Pancreas (tissue), 10 donors: ENCODE results near the gene CCSER2. TPM values are rescaled to one million over a fixed set of nuclear protein-coding genes. Genes with fewer than 3 reads are reported as not detected.
"Not testable (repeated sequence)": the region's sequence is repeated elsewhere in the genome, so short reads cannot be mapped to it uniquely, and the experiment has no call there.

ENCODE experiments used
- ATAC-seq, 4 donors: fragments of 200-7000 bp; cut with Tn5 transposase; one replicate each; pipeline versions ENCODE4 v1.8.0 to v1.9.1; 2020; ENCODE audit warnings: mild to moderate bottlenecking in 4 of 4, moderate library complexity in 4 of 4
- DNase-seq, 6 donors: peaks; one replicate each; pipeline ENCODE4 v3.0.0-alpha.2; 2020
- FAIRE-seq: peaks from 2 replicates; lab custom pipeline; 2012; peaks lifted over from hg19 to GRCh38; lab: Jason Lieb, UNC
- H3K27ac ChIP-seq, 4 donors: fragments of 200-600 bp; sonication (generic); 1 replicate in 3 of 4; 2 replicates in 1 of 4; pipeline versions ENCODE4 v1.5.0 to v1.8.0; 2020
- H3K27me3 ChIP-seq, 4 donors: fragments of 200-600 bp; one replicate each; pipeline ENCODE4 v1.8.0; 2021
- H3K36me3 ChIP-seq, 3 donors: fragments of 200-600 bp; sonication (generic) in 1 of 3; one replicate each; pipeline versions ENCODE4 v1.5.0 to v1.8.0; 2020 to 2021
- H3K4me1 ChIP-seq, 3 donors: fragments of 200-600 bp; one replicate each; pipeline ENCODE4 v1.8.0; 2021
- H3K4me3 ChIP-seq, 4 donors: fragments of 200-600 bp; sonication (generic) in 2 of 4; one replicate each; pipeline versions ENCODE4 v1.5.0 to v1.8.0; 2020 to 2021
- H3K9me3 ChIP-seq, 4 donors: fragments of 200-600 bp; one replicate each; pipeline ENCODE4 v1.8.0; 2021
- WGBS, 2 donors: extraction: QIAGEN DNeasy Blood & Tissue Kit; methylation state at CpG; one replicate each; pipeline ENCODE4 v1.1.7; 2013; 5-methylcytosine and 5-hydroxymethylcytosine counted together
- intact Hi-C, 3 donors: fragments of 100-400 bp; cut with DNase I; formaldehyde crosslinking; loops; one replicate each; pipeline versions ENCODE4 v1.11.1 to v1.14.2; 2022
- polyA plus RNA-seq, 2 donors: library from polyadenylated mRNA; stranded (reverse); fragments of 200-250 nt; gene quantifications; one replicate each; pipeline ENCODE4 v1.2.3, GENCODE V29; 2013
- total RNA-seq, 6 donors: library from RNA; stranded (reverse); fragmentation: NEBNext Ultra II Directional in 4 of 6; extraction: Animal tissue kit (Norgen Biotek cat#: 25700) in 4 of 6; gene quantifications; one replicate each; pipeline versions ENCODE4 v1.2.1 to v1.2.4, GENCODE V29; 2021 to 2023
- TF ChIP-seq, protein P1 (sequence below), 4 donors: fragments of 200-600 bp; sonication (generic) in 3 of 4; IDR thresholded peaks; one replicate each; pipeline versions ENCODE4 v1.5.0 to v1.8.0; 2021; ENCODE audit warnings: antibody characterized with exemption in 4 of 4
- donor health status: healthy with polysubstance abuse.
- donor health status: DM: no; HTN: no; CAD: no; lungs with moderate emphysema.
- donor health status: DM: no; HTN: no; CAD: no.
- donor health status: control.
- donor health status: control.
- donor health status: Bipolar disorder and iron deficiency.
- donor health status: DM: yes; HTN: yes; CAD: no.
- donor health status: DM: no; HTN: no; CAD: no.
- donor health status: DM: no; HTN: no; CAD: no.
- donor health status: DM: yes; HTN: yes; CAD: no.

CCSER2 gene, protein sequence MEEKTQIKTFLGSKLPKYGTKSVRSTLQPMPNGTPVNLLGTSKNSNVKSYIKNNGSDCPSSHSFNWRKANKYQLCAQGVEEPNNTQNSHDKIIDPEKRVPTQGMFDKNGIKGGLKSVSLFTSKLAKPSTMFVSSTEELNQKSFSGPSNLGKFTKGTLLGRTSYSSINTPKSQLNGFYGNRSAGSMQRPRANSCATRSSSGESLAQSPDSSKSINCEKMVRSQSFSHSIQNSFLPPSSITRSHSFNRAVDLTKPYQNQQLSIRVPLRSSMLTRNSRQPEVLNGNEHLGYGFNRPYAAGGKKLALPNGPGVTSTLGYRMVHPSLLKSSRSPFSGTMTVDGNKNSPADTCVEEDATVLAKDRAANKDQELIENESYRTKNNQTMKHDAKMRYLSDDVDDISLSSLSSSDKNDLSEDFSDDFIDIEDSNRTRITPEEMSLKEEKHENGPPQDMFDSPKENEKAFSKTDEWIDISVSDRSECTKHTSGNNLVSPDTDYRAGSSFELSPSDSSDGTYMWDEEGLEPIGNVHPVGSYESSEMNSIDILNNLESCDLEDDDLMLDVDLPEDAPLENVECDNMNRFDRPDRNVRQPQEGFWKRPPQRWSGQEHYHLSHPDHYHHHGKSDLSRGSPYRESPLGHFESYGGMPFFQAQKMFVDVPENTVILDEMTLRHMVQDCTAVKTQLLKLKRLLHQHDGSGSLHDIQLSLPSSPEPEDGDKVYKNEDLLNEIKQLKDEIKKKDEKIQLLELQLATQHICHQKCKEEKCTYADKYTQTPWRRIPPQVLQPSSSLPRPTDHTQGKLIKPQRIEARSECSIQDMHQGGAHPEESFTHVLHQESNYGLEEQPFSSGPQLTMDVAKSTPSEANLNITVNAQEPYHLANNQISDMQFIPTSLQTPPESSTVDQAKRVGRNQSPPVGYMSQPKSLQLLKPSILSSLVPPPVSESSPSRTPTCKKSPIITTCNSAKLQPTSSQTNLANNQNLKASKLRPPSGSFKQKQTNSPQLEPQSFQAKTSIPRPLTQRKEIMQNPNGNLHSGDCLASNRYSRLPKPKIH
- total RNA-seq, result 10 to 100 TPM; 17.5 to 25.6 (median 22.5) TPM
- polyA plus RNA-seq, result 1 to 10 TPM; 3.5 to 6.0 TPM

GRCh38 chr10:84328418-84329195 lies at the start of gene CCSER2:
TSS of gene CCSER2 (plus strand) at chr10:84328589. CDS start at chr10:84371053, 42,464 bp downstream.
- H3K27me3 ChIP-seq, result no peaks in the 10 kb centered on the region
- H3K27ac ChIP-seq, result peak within 1 kb of the TSS; percentile 81 to 94 (median 88)
- H3K4me1 ChIP-seq, result peaks cover 0 to 9% (median 4%) of the 10 kb centered on the region in 3 donors
- ATAC-seq (peak; percentile 94 to 99 (median 98)), DNase-seq (peak in 5 of 6 donors; percentile 99 to 100 (median 99)), FAIRE-seq (no peak)
- TF ChIP-seq, protein P1, sequence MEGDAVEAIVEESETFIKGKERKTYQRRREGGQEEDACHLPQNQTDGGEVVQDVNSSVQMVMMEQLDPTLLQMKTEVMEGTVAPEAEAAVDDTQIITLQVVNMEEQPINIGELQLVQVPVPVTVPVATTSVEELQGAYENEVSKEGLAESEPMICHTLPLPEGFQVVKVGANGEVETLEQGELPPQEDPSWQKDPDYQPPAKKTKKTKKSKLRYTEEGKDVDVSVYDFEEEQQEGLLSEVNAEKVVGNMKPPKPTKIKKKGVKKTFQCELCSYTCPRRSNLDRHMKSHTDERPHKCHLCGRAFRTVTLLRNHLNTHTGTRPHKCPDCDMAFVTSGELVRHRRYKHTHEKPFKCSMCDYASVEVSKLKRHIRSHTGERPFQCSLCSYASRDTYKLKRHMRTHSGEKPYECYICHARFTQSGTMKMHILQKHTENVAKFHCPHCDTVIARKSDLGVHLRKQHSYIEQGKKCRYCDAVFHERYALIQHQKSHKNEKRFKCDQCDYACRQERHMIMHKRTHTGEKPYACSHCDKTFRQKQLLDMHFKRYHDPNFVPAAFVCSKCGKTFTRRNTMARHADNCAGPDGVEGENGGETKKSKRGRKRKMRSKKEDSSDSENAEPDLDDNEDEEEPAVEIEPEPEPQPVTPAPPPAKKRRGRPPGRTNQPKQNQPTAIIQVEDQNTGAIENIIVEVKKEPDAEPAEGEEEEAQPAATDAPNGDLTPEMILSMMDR (IDR thresholded peaks at IDR 0.05), result no peak
- H3K9me3 ChIP-seq, result no peaks in the 10 kb centered on the region
- no peaks in the 10 kb centered on the region for H3K36me3 ChIP-seq
- 0 to 1% methylated on average over 78 to 104 of the region's 104 CpGs for WGBS, 2 donors
- intact Hi-C loops, result no loop called here
- peak within 1 kb of the TSS; percentile 64 to 91 (median 88) for H3K4me3 ChIP-seq

DNA sequence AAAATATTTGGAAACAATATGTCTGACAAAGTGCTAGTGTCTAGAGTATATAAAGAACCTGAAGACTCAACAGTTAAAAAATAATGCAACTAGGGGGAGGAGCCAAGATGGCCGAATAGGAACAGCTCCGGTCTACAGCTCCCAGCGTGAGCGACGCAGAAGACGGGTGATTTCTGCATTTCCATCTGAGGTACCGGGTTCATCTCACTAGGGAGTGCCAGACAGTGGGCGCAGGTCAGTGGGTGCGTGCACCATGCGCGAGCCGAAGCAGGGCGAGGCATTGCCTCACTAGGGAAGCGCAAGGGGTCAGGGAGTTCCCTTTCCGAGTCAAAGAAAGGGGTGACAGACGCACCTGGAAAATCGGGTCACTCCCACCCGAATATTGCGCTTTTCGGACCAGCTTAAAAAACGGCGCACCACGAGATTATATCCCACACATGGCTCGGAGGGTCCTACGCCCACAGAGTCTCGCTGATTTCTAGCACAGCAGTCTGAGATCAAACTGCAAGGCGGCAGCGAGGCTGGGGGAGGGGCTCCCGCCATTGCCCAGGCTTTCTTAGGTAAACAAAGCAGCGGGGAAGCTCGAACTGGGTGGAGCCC lies 48.4 kb upstream of the CCSER2 start:
- intact Hi-C loops, H3K9me3 ChIP-seq, H3K4me1 ChIP-seq, H3K27ac ChIP-seq, FAIRE-seq, H3K36me3 ChIP-seq, ATAC-seq, H3K4me3 ChIP-seq, DNase-seq, H3K27me3 ChIP-seq: not testable (repeated sequence)
- 69 to 71% methylated on average over 24 to 30 of the region's 31 CpGs for WGBS, 2 donors

GRCh38 chr10:84286695-84287094 lies 41.7 kb upstream of the CCSER2 start:
- no peak overlapping the region for H3K27ac ChIP-seq
- no peak for ATAC-seq
- TF ChIP-seq, protein P1 (IDR thresholded peaks at IDR 0.05), result no peak
- DNase-seq, result no peak
- no peak for FAIRE-seq
- intact Hi-C loops, result no loop called here
- H3K4me3 ChIP-seq, result no peak overlapping the region
- no peaks in the 10 kb centered on the region for H3K36me3 ChIP-seq
- H3K4me1 ChIP-seq, result peaks cover 0 to 5% (median 0%) of the 10 kb centered on the region in 3 donors
- H3K9me3 ChIP-seq, result no peaks in the 10 kb centered on the region
- no peaks in the 10 kb centered on the region for H3K27me3 ChIP-seq

- 42 to 45% methylated on average over 1 of the region's 1 CpG for WGBS, 2 donors
- intact Hi-C loops, result no loop called here
- TF ChIP-seq, protein P1 (IDR thresholded peaks at IDR 0.05), result no peak
Measured at GRCh38 chr10:84288151-84288550, 40.2 kb upstream of the CCSER2 start.

More at GRCh38 chr10:84288151-84288550, 40.2 kb upstream of the CCSER2 start:
- Histone ChIP-seq H3K4me3 (no peak overlapping the region), H3K36me3 (no peaks in the 10 kb centered on the region), H3K9me3 (no peaks in the 10 kb centered on the region), H3K4me1 (peaks cover 0 to 5% (median 0%) of the 10 kb centered on the region in 3 donors), H3K27ac (no peak overlapping the region), H3K27me3 (no peaks in the 10 kb centered on the region)
- DNase-seq (peak in 4 of 6 donors; percentile 29 to 72 (median 60)), FAIRE-seq (no peak), ATAC-seq (peak; percentile 76 to 97 (median 81))
